Measurements from ENCODE around the gene FAM76B. TPM values are rescaled to one million over a fixed set of nuclear protein-coding genes. Genes with fewer than 3 reads are reported as not detected.

FAM76B gene
- total and polyA plus RNA-seq, 2 donors (not counting 1 experiment from before 2014, with no cell fraction given), result 36.5 to 80.9 TPM

Other genes with a start within 250 kb of the FAM76B start
- gene CEP57, start 716 bp upstream of the FAM76B start, total RNA-seq, result 78.1 and 82.9 TPM in 2 replicates
- gene CEP57, start 716 bp upstream of the FAM76B start, polyA plus RNA-seq, result 19.0 and 25.9 TPM in 2 replicates
- gene MTMR2, start 134.3 kb upstream of the FAM76B start, total RNA-seq, result 15.4 and 16.1 TPM in 2 replicates
- 4.8 and 5.3 TPM in 2 replicates for gene MTMR2, start 134.3 kb upstream of the FAM76B start, polyA plus RNA-seq

Data from B cell (primary cell).